Ovary (tissue), 9 donors: Measurements from ENCODE around the gene SLC7A11. TPM values are rescaled to one million over a fixed set of nuclear protein-coding genes. Genes with fewer than 3 reads are reported as not detected.

Experiments
- DNase-seq, 5 donors: peaks; one replicate each; pipeline ENCODE4 v3.0.0-alpha.2; 2019 to 2020
- H3K27ac ChIP-seq, 2 donors: fragments of 200-600 bp; one replicate each; pipeline versions ENCODE4 v1.5.1 to v1.8.0; 2019 to 2022
- H3K27me3 ChIP-seq: fragments of 200-600 bp; one replicate; pipeline ENCODE4 v1.8.0; 2022
- H3K36me3 ChIP-seq: fragments of 200-600 bp; sonication (generic); one replicate; pipeline ENCODE4 v1.5.1; 2019
- H3K4me1 ChIP-seq: one replicate; pipeline ENCODE4 v1.8.1; 2013; ENCODE audit warnings: mild to moderate bottlenecking, moderate library complexity; ENCODE audit not compliant: insufficient read depth
- H3K4me3 ChIP-seq: fragments of 200-600 bp; sonication (generic); one replicate; pipeline ENCODE4 v1.5.1; 2017
- H3K9me3 ChIP-seq, 2 donors: fragments of 200-600 bp in 1 of 2; sonication (generic) in 1 of 2; one replicate each; pipeline versions ENCODE4 v1.5.1 to v1.8.1; 2013 to 2019; ENCODE audit warnings: mild to moderate bottlenecking in 1 of 2, moderate library complexity in 1 of 2
- EP300 ChIP-seq: sonication (generic); formaldehyde crosslinking; IDR thresholded peaks from one replicate; pipeline ENCODE4 v1.6.1; 2017; ENCODE audit warnings: antibody characterized with exemption
- POLR2A ChIP-seq: fragments of 450-650 bp; IDR thresholded peaks from one replicate; pipeline ENCODE4 v1.6.1; 2017; ENCODE audit warnings: antibody characterized with exemption, mild to moderate bottlenecking, moderate library complexity
- WGBS, 3 donors: extraction: QIAGEN DNeasy Blood & Tissue Kit in 1 of 3; methylation state at CpG; one replicate each; pipeline versions ENCODE4 v1.1.5 to v1.1.7; 2013 to 2017; 5-methylcytosine and 5-hydroxymethylcytosine counted together
- intact Hi-C, 4 donors: fragments of 100-400 bp; cut with DNase I; formaldehyde crosslinking; loops; one replicate each; pipeline versions ENCODE4 v1.11.0 to v1.15.1; 2022 to 2023
- polyA plus RNA-seq, 2 donors: library from polyadenylated mRNA; stranded (reverse); fragments of 200-250 nt in 1 of 2; fragments of 350-450 nt in 1 of 2; fragmentation: Illumina TruSeq in 1 of 2; extraction: RNeasy Lipid Tissue Mini Kit (QIAGEN cat#74804) in 1 of 2; gene quantifications; one replicate each; pipeline ENCODE4 v1.2.3, GENCODE V29; 2013 to 2014
- total RNA-seq, 7 donors: library from RNA; depleted of rRNA in 2 of 7; stranded (reverse); fragments of >200 nt in 2 of 7; fragmentation: NEBNext Ultra II Directional in 3 of 7; extraction: Animal tissue kit (Norgen Biotek cat#: 25700) in 3 of 7; gene quantifications; one replicate each; pipeline versions ENCODE4 v1.1.0 to v1.2.4, GENCODE V29; 2016 to 2023
- TF ChIP-seq, protein P1 (sequence below), 3 donors: fragments of 450-650 bp in 2 of 3; fragments of 200-600 bp in 1 of 3; IDR thresholded peaks; one replicate each; pipeline versions ENCODE4 v1.5.1 to v1.8.0; 2016 to 2022; ENCODE audit warnings: antibody characterized with exemption in 3 of 3, mild to moderate bottlenecking in 1 of 3
- donor health status: DM: no; HTN: no; CAD: no; lungs with moderate emphysema.
- donor health status: DM: no; HTN: no; CAD: no.
- donor health status: Bipolar disorder and iron deficiency.
- donor health status: DM: yes; HTN: yes; CAD: no.
- donor health status: DM: no; HTN: no; CAD: no.
- donor health status: DM: yes; HTN: yes; CAD: no.

The SLC7A11 gene
- total and polyA plus RNA-seq, 9 donors: 0.05 to 18.1 (median 0.95) TPM

DNA sequence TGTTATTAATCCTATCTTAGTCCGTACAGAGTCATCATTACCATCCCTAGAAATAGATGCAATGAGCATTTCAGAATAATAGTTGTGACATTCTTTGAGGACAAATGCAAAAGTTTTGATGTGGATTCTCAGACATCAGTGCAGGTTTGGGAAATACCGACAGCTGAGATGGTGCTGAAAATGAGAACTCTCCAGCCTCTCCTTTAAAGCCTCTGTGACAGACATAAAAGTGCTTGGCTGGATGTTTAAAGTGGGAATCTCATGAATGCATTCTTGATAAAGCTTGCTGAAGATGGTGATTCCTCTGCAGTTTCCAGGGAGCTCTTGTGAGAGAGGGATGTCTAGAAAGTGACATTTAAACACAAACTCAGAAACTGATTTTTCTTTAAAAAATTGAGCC lies 35.0 kb upstream of the SLC7A11 start:
- 88 to 93% (median 91%) methylated on average over 2 of the region's 2 CpGs for WGBS, 3 donors
- Histone ChIP-seq H3K4me1 (no peaks in the 10 kb centered on the region), H3K9me3 (no peaks in the 10 kb centered on the region), H3K36me3 (no peaks in the 10 kb centered on the region), H3K4me3 (no peak overlapping the region), H3K27me3 (no peaks in the 10 kb centered on the region), H3K27ac (no peak overlapping the region)
- no peak for DNase-seq
- intact Hi-C loops: no loop called here
- TF ChIP-seq, protein P1, sequence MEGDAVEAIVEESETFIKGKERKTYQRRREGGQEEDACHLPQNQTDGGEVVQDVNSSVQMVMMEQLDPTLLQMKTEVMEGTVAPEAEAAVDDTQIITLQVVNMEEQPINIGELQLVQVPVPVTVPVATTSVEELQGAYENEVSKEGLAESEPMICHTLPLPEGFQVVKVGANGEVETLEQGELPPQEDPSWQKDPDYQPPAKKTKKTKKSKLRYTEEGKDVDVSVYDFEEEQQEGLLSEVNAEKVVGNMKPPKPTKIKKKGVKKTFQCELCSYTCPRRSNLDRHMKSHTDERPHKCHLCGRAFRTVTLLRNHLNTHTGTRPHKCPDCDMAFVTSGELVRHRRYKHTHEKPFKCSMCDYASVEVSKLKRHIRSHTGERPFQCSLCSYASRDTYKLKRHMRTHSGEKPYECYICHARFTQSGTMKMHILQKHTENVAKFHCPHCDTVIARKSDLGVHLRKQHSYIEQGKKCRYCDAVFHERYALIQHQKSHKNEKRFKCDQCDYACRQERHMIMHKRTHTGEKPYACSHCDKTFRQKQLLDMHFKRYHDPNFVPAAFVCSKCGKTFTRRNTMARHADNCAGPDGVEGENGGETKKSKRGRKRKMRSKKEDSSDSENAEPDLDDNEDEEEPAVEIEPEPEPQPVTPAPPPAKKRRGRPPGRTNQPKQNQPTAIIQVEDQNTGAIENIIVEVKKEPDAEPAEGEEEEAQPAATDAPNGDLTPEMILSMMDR (IDR thresholded peaks at IDR 0.05): no peak
- no peak for TF ChIP-seq EP300
- TF ChIP-seq POLR2A: no peak

DNA sequence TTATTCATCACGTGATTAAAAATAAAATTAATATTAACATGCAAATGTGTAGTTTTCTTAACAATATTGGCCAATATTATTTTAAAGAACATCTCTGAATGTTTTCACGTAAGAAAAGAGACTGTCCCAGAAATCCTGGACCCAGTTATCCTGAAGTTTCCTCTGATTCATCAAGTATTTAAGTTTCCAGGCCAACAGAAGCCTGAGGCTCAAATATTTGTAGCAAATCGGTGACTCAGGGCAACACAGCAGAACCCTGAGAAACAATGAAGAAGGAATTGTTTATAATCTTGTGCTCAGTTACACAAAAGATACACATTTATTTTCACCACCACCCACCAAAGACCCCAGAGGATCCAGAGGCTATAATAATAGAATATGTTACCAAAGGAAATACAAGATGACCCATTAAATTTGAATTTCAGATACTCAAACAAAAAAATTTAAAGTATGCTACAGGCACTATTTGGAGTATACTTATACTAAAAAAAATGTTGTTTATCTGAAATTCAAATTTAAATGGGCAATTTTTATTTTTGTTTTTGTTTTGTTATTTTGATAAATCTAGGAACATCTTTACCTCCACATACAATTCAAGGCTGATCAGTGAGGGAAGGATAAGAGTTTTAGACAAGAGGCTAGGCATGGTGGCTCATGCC lies 33.9 kb upstream of the SLC7A11 start:
- Histone ChIP-seq H3K4me3 (no peak overlapping the region), H3K27me3 (no peaks in the 10 kb centered on the region), H3K9me3 (no peaks in the 10 kb centered on the region), H3K27ac (no peak overlapping the region), H3K4me1 (no peaks in the 10 kb centered on the region), H3K36me3 (no peaks in the 10 kb centered on the region)
- 33 to 39% (median 37%) methylated on average over 3 of the region's 3 CpGs for WGBS, 3 donors
- no peak for TF ChIP-seq POLR2A
- TF ChIP-seq, protein P1 (IDR thresholded peaks at IDR 0.05): no peak
- TF ChIP-seq EP300: no peak
- intact Hi-C loops: no loop called here
- no peak for DNase-seq

DNA sequence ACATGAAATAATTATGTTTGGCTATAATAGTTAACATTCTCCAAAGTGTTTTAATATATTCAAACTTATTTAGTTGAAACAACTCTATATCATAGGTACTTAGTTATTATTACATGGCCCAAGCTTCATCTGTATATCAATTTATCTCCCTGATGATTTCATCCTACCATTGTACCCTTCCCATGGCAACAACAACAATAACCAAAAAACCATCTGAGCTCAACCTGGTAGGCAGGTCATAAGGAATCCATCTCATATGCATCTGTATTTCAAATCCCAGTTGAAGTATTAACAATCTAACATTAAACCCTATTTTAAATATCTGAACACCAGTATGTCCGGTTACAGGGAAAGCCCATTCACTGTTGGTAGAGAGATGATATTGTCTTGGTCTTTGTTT lies 33.1 kb upstream of the SLC7A11 start:
- H3K4me3 ChIP-seq: no peak overlapping the region
- no peaks in the 10 kb centered on the region for H3K27me3 ChIP-seq
- H3K36me3 ChIP-seq: no peaks in the 10 kb centered on the region
- 97 to 100% (median 97%) methylated on average over 1 of the region's 1 CpG for WGBS, 3 donors
- no peaks in the 10 kb centered on the region for H3K4me1 ChIP-seq
- H3K9me3 ChIP-seq: no peaks in the 10 kb centered on the region
- intact Hi-C loops: no loop called here
- no peak overlapping the region for H3K27ac ChIP-seq
- no peak for DNase-seq
- no peak for TF ChIP-seq EP300
- TF ChIP-seq, protein P1 (IDR thresholded peaks at IDR 0.05): no peak
- no peak for TF ChIP-seq POLR2A

DNA sequence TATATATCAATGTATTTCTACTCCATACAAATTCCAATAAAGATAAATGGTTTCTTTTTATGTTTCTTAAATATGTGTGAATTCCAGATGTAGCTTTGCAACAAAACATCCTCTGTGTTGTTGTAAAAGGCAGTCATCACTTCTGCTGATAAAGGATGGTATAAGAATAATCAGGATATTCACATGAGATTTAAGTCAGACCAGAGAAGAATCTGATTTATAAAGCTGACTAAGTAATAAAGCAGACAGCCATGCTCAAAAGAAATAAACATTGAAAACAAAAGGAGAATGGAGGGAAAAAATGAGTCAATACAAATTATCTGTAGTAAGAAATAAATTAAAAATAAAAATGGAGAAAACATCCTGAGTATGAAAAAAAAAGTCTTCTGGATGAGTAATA lies 27.0 kb upstream of the SLC7A11 start:
- Histone ChIP-seq H3K9me3 (no peaks in the 10 kb centered on the region), H3K4me3 (no peak overlapping the region), H3K36me3 (no peaks in the 10 kb centered on the region), H3K27ac (no peak overlapping the region), H3K4me1 (no peaks in the 10 kb centered on the region), H3K27me3 (no peaks in the 10 kb centered on the region)
- no peak for DNase-seq
- TF ChIP-seq POLR2A (no peak), EP300 (no peak)
- TF ChIP-seq, protein P1 (IDR thresholded peaks at IDR 0.05): no peak
- intact Hi-C loops: no loop called here
